PC-9 (cell line): ENCODE results near the gene MTF2. TPM values are rescaled to one million over a fixed set of nuclear protein-coding genes. Genes with fewer than 3 reads are reported as not detected.

Source experiments
- BruUV-seq: library from RNA; stranded (reverse); fragments of 400-500 nt; replicated peaks from 2 replicates; lab custom pipeline; 2021; lab: Mats Ljungman, UMichigan
- CTCF ChIA-PET: fragments of 300-600 bp; sonication (Branson Sonifier 250); formaldehyde crosslinking; loops from one replicate; lab custom pipeline; 2022; ENCODE audit warnings: antibody characterized with exemption; lab: Charles Lee
- POLR2A ChIA-PET: fragments of 300-600 bp; sonication (Branson Sonifier 250); formaldehyde crosslinking; loops from one replicate; lab custom pipeline; 2022; ENCODE audit warnings: antibody characterized with exemption; ENCODE audit not compliant: unreplicated experiment; lab: Charles Lee
- DNase-seq, 2 experiments: peaks; one replicate each; pipeline versions ENCODE4 v3.0.0 to v3.0.0-alpha.2; 2015 to 2022; ENCODE audit warnings: mixed read lengths in 1 of 2
- H2AFZ ChIP-seq: fragments of 200-600 bp; sonication (generic); 2 replicates; pipeline ENCODE4 v1.8.1; 2017; ENCODE audit warnings: antibody characterized with exemption
- H3F3A ChIP-seq: fragments of 200-600 bp; sonication (generic); 2 replicates; pipeline ENCODE4 v1.8.1; 2017; ENCODE audit warnings: antibody characterized with exemption, mild to moderate bottlenecking, low read depth; ENCODE audit not compliant: insufficient read depth
- H3K27ac ChIP-seq: fragments of 200-600 bp; sonication (generic); 2 replicates; pipeline ENCODE4 v1.6.1; 2016; ENCODE audit warnings: mixed run types
- H3K27me3 ChIP-seq: fragments of 200-600 bp; sonication (generic); 2 replicates; pipeline ENCODE4 v1.6.1; 2016; ENCODE audit warnings: low read depth, mixed run types; ENCODE audit not compliant: insufficient read depth
- H3K36me3 ChIP-seq: fragments of 200-600 bp; sonication (generic); 2 replicates; pipeline ENCODE4 v1.6.1; 2016; ENCODE audit warnings: low read depth, mixed run types
- H3K4me1 ChIP-seq: fragments of 200-600 bp; sonication (generic); replicated peaks from 2 replicates; pipeline ENCODE4 v1.6.1; 2016; ENCODE audit warnings: mixed run types; ENCODE audit not compliant: insufficient read depth
- H3K4me2 ChIP-seq: fragments of 200-600 bp; sonication (generic); 2 replicates; pipeline ENCODE4 v1.6.1; 2017; ENCODE audit warnings: mixed run types
- H3K4me3 ChIP-seq: fragments of 200-600 bp; sonication (generic); 2 replicates; pipeline ENCODE4 v1.6.1; 2016; ENCODE audit warnings: mixed run types
- H3K79me2 ChIP-seq: fragments of 200-600 bp; sonication (generic); 2 replicates; pipeline ENCODE4 v1.6.1; 2017; ENCODE audit warnings: low read depth, mixed run types
- H3K9me2 ChIP-seq: fragments of 200-600 bp; sonication (generic); 2 replicates; pipeline ENCODE4 v1.8.1; 2017; ENCODE audit warnings: mild to moderate bottlenecking; ENCODE audit not compliant: insufficient read depth
- H3K9me3 ChIP-seq: fragments of 200-600 bp; sonication (generic); 2 replicates; pipeline ENCODE4 v1.8.1; 2016; ENCODE audit warnings: low read depth; ENCODE audit not compliant: insufficient read depth
- H4K20me1 ChIP-seq: fragments of 200-600 bp; sonication (generic); 2 replicates; pipeline ENCODE4 v1.8.1; 2017; ENCODE audit not compliant: insufficient read depth
- CTCF ChIP-seq: fragments of 200-600 bp; sonication (generic); conservative IDR thresholded peaks from 2 replicates; pipeline ENCODE4 v1.6.1; 2017; ENCODE audit warnings: mixed run types, antibody characterized with exemption, mild to moderate bottlenecking, moderate library complexity
- EZH2 ChIP-seq: fragments of 200-600 bp; sonication (generic); IDR thresholded peaks from 2 replicates; pipeline ENCODE4 v1.8.0; 2017; ENCODE audit warnings: antibody characterized with exemption, low read depth
- intact Hi-C: fragments of 100-400 bp; cut with micrococcal nuclease; formaldehyde crosslinking; loops from one replicate; pipeline ENCODE4 v1.10.0; 2022; ENCODE audit not compliant: unreplicated experiment
- total RNA-seq: library from RNA; stranded (reverse); gene quantifications from 2 replicates; pipeline ENCODE4 v1.2.3, GENCODE V29; 2021

The MTF2 gene
- total RNA-seq, 1 experiment from 2014 or later = 31.7 TPM

DNA sequence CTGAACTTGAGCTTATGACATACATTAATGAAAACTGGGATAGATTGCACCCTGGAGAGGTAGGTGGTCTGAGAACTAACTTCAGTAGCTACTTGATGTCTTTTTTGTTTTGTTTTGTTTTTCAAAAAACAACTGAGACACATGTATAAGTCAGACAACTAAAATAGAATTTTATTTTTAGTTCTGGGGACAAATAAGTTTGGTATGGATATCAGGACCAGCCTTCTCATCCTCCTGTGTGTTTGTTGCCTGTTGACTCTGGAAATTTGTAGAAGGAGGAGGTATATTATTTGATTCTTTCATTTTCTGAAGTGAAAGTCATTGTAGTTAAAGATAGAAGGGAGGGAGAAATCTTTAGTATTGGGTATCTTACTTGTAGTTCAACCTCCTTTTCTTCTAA, 41.5 kb downstream of the MTF2 start:
- Histone ChIP-seq H3K27ac (no peak overlapping the region), H3K9me3 (0 out of 2 replicates have a peak, but pooled peaks cover 4% of the 10 kb centered on the region), H3K4me2 (no peak overlapping the region), H3K79me2 (peaks cover 7% of the 10 kb centered on the region; the same call in 1 of the 2 replicates), H4K20me1 (peaks cover 7% of the 10 kb centered on the region), H3K4me1 (no peaks in the 10 kb centered on the region), H3F3A (peaks cover 30% of the 10 kb centered on the region), H3K9me2 (no peaks in the 10 kb centered on the region), H3K4me3 (no peak overlapping the region), H3K27me3 (no peaks in the 10 kb centered on the region), H3K36me3 (peaks cover 59% of the 10 kb centered on the region), H2AFZ (no peak overlapping the region)
- DNase-seq = no peak
- intact Hi-C loops = no loop called here
- TF ChIP-seq CTCF = no peak
- TF ChIP-seq EZH2 = no peak
- no TSS peak for BruUV-seq
- CTCF ChIA-PET = no interaction called here
- POLR2A ChIA-PET = no interaction called here

DNA sequence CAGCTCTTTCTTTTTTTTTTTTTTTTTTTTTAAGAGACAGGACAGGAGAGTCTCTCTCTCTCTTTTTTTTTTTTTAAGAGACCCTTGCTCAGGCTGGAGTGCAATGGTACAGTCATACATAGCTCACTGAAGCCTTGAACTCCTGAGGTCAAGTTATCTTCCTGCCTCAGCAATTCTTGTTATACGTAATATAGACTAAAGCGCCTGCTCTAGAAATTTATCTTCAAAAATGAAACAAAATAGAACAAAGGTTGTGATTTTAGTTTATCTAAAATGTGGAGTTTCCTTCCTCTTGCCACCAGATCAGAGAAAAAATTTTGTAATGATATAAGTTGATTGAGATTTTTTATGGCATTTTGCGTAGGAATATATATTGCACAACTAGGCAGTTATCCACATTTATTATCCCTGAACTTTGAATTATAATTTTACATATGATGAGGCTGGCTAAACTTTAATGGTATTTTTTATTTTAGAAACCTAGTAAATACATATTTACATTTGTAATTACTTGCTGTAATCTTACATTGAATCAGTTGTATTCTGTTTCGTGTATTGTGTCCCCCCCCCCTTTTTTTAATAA, 44.2 kb downstream of the MTF2 start:
- POLR2A ChIA-PET = no interaction called here
- 0 out of 2 replicates have a peak, but pooled peaks cover 4% of the 10 kb centered on the region for H3K9me3 ChIP-seq
- no peaks in the 10 kb centered on the region for H3K27me3 ChIP-seq
- TF ChIP-seq CTCF (no peak), EZH2 (no peak)
- H3K27ac ChIP-seq = no peak overlapping the region
- DNase-seq = no peak
- peaks cover 13% of the 10 kb centered on the region for H3F3A ChIP-seq
- peaks cover 46% of the 10 kb centered on the region for H3K36me3 ChIP-seq
- no peaks in the 10 kb centered on the region for H3K9me2 ChIP-seq
- H4K20me1 ChIP-seq = no peaks in the 10 kb centered on the region
- H3K4me1 ChIP-seq = no peaks in the 10 kb centered on the region
- H3K79me2 ChIP-seq = peaks cover 7% of the 10 kb centered on the region; the same call in 1 of the 2 replicates
- H3K4me3 ChIP-seq = no peak overlapping the region
- CTCF ChIA-PET = interaction anchor here (0.6 to 0.7 kb wide), 2 partner anchors 9 to 875 kb away, joined by 4 to 12 read pairs; no protein-coding TSS in a partner anchor
- H2AFZ ChIP-seq = no peak overlapping the region
- intact Hi-C loops = no loop called here
- H3K4me2 ChIP-seq = no peak overlapping the region
- no TSS peak for BruUV-seq

DNA sequence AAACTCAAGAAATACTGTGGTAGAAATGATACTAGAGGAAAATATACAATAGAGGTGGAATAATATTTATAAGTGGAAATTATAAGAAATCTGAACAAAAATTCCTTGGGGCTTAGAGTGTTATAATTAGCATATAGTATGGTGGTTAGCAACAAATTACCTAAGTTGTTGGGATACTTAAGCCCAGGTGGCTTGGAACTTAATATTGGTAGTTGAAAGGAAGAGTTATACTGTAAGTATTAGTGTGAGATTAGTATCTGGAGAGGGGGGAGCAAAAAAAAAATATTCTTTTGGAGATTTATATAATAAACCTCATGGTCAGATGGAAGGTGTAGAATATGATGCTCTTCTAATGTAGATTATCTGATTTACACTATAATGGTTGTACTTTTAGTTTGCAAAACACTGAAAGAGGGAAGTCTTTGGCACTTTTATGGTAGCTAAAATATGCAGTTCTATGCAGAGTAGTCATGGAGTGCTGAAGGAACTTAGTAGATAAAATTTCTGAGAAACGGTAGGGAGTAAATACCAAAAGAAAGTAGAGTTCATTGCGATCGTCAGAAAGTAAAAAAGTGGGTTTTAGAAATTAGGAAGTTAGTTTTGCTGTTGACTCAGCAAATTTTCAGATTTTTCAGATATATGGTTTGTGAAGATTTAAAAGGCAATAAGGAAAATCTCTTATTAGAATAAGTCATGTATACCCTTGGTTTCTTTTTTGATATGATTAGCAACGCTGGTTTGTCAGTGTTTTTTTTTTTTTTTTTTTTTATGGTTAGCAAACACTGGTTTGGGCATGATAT, 45.7 kb downstream of the MTF2 start:
- H3K79me2 ChIP-seq = peaks cover 4% of the 10 kb centered on the region; the same call in 1 of the 2 replicates
- H3K36me3 ChIP-seq = peaks cover 34% of the 10 kb centered on the region
- intact Hi-C loops = no loop called here
- no peak overlapping the region for H3K4me3 ChIP-seq
- H3K4me2 ChIP-seq = no peak overlapping the region
- ChIA-PET POLR2A (no interaction called here), CTCF (no interaction called here)
- no peaks in the 10 kb centered on the region for H3K9me2 ChIP-seq
- H4K20me1 ChIP-seq = no peaks in the 10 kb centered on the region
- no peak for TF ChIP-seq CTCF
- no peak for TF ChIP-seq EZH2
- peaks cover 7% of the 10 kb centered on the region for H3F3A ChIP-seq
- no TSS peak for BruUV-seq
- 0 out of 2 replicates have a peak, but pooled peaks cover under 1% of the 10 kb centered on the region for H3K9me3 ChIP-seq
- H3K4me1 ChIP-seq = no peaks in the 10 kb centered on the region
- H3K27me3 ChIP-seq = no peaks in the 10 kb centered on the region
- peak overlapping the region; percentile 33 for H3K27ac ChIP-seq
- no peak for DNase-seq
- H2AFZ ChIP-seq = no peak overlapping the region
